ENCODE measurements around the gene DPT. TPM values are rescaled to one million over a fixed set of nuclear protein-coding genes. Genes with fewer than 3 reads are reported as not detected.

DPT gene
- total RNA-seq, 1 donor from 2014 or later: not detected

DNA sequence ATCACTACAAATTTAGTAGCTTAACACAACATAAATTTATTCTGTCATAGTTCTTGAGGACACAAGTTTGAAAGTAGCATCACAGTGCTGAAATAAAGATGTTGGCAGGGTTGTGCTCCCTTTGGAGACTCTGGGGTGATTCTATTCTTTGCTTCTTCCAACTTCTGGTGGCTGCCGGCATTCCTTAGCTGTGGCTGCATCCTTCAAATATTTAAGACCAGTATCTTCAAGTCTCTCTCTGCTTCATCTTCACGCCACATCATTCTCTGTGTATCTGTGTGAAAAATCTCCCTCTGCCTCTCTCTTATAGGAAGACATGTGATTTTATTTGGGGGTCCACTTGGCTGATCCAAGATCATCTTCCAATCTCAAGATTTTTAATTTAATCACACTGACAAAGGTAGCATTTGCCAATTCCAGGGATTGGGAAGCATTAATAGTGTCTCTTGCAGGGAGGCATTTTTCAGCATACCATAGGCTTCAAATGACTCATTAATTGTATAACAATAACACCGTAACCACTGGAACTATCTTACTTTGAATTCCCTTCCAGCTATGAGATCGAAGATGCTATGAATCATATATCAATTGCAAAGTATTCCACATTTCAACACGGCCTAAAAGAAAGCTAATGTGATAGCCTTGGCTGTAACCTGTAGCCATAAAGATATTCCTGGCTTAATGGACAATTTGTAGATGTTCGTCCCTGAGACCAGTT, 74.6 kb downstream of the DPT start:
- Mint-ChIP-seq H3K4me1 (ENCODE audit: low read depth, unreplicated experiment) (peaks cover 9% of the 10 kb centered on the region), H3K27ac (ENCODE audit: unreplicated experiment) (peak overlapping the region; percentile 10), H3K36me3 (ENCODE audit: low read depth, unreplicated experiment) (no peaks in the 10 kb centered on the region), H3K4me3 (ENCODE audit: unreplicated experiment) (no peak overlapping the region), H3K9me3 (ENCODE audit: unreplicated experiment) (no peaks in the 10 kb centered on the region), H3K27me3 (ENCODE audit: low read depth, unreplicated experiment) (no peaks in the 10 kb centered on the region)
- Histone ChIP-seq H3K79me2 (ENCODE audit: insufficient read depth, low read length) (no peaks in the 10 kb centered on the region), H2AFZ (ENCODE audit: low read depth, low read length) (no peak overlapping the region), H3K9me3 (ENCODE audit: insufficient read depth, low read depth, low read length) (no peaks in the 10 kb centered on the region), H3K4me3 (ENCODE audit: insufficient read depth, low read depth, low read length) (no peak overlapping the region), H4K20me1 (ENCODE audit: insufficient read depth, low read length) (no peaks in the 10 kb centered on the region), H3K4me1 (ENCODE audit: insufficient read depth, low read length) (peaks cover 15% of the 10 kb centered on the region), H3K27me3 (ENCODE audit: insufficient read depth, low read length) (no peaks in the 10 kb centered on the region), H3K4me2 (ENCODE audit: low read length) (peak overlapping the region; percentile 14), H3K36me3 (ENCODE audit: insufficient read depth, low read length) (no peaks in the 10 kb centered on the region), H3K9ac (ENCODE audit: low read length) (no peak overlapping the region), H3K27ac (ENCODE audit: low read depth, low read length) (peak overlapping the region; percentile 4)
- TF ChIP-seq, protein P1, sequence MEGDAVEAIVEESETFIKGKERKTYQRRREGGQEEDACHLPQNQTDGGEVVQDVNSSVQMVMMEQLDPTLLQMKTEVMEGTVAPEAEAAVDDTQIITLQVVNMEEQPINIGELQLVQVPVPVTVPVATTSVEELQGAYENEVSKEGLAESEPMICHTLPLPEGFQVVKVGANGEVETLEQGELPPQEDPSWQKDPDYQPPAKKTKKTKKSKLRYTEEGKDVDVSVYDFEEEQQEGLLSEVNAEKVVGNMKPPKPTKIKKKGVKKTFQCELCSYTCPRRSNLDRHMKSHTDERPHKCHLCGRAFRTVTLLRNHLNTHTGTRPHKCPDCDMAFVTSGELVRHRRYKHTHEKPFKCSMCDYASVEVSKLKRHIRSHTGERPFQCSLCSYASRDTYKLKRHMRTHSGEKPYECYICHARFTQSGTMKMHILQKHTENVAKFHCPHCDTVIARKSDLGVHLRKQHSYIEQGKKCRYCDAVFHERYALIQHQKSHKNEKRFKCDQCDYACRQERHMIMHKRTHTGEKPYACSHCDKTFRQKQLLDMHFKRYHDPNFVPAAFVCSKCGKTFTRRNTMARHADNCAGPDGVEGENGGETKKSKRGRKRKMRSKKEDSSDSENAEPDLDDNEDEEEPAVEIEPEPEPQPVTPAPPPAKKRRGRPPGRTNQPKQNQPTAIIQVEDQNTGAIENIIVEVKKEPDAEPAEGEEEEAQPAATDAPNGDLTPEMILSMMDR (IDR thresholded peaks at IDR 0.05; ENCODE audit: insufficient read depth, low read depth, low read length): no peak
- TF ChIP-seq EZH2 (IDR thresholded peaks at IDR 0.05; ENCODE audit: insufficient read depth, low read length): no peak
- peak; percentile 74 for DNase-seq (ENCODE audit: low read depth)
- peak; percentile 69 for FAIRE-seq

GRCh38 chr1:168653567-168653966, 75.4 kb downstream of the DPT start:
- H3K36me3 Mint-ChIP-seq (ENCODE audit: low read depth, unreplicated experiment): no peaks in the 10 kb centered on the region
- no peak overlapping the region for H2AFZ ChIP-seq (ENCODE audit: low read depth, low read length)
- H3K4me1 ChIP-seq (ENCODE audit: insufficient read depth, low read length): peaks cover 15% of the 10 kb centered on the region
- H3K27ac Mint-ChIP-seq (ENCODE audit: unreplicated experiment): peak overlapping the region; percentile 56
- TF ChIP-seq EZH2 (IDR thresholded peaks at IDR 0.05; ENCODE audit: insufficient read depth, low read length): no peak
- TF ChIP-seq, protein P1 (IDR thresholded peaks at IDR 0.05; ENCODE audit: insufficient read depth, low read depth, low read length): no peak
- no peaks in the 10 kb centered on the region for H3K79me2 ChIP-seq (ENCODE audit: insufficient read depth, low read length)
- peak; percentile 85 for DNase-seq (ENCODE audit: low read depth)
- no peaks in the 10 kb centered on the region for H3K9me3 ChIP-seq (ENCODE audit: insufficient read depth, low read depth, low read length)
- H4K20me1 ChIP-seq (ENCODE audit: insufficient read depth, low read length): no peaks in the 10 kb centered on the region
- H3K4me2 ChIP-seq (ENCODE audit: low read length): peak overlapping the region; percentile 21
- H3K9me3 Mint-ChIP-seq (ENCODE audit: unreplicated experiment): no peaks in the 10 kb centered on the region
- H3K4me1 Mint-ChIP-seq (ENCODE audit: low read depth, unreplicated experiment): peaks cover 9% of the 10 kb centered on the region
- no peak overlapping the region for H3K4me3 ChIP-seq (ENCODE audit: insufficient read depth, low read depth, low read length)
- H3K27ac ChIP-seq (ENCODE audit: low read depth, low read length): peak overlapping the region; percentile 4
- H3K36me3 ChIP-seq (ENCODE audit: insufficient read depth, low read length): no peaks in the 10 kb centered on the region
- no peaks in the 10 kb centered on the region for H3K27me3 ChIP-seq (ENCODE audit: insufficient read depth, low read length)
- H3K4me3 Mint-ChIP-seq (ENCODE audit: unreplicated experiment): no peak overlapping the region
- H3K9ac ChIP-seq (ENCODE audit: low read length): no peak overlapping the region
- peak; percentile 86 for FAIRE-seq
- H3K27me3 Mint-ChIP-seq (ENCODE audit: low read depth, unreplicated experiment): no peaks in the 10 kb centered on the region

DNA sequence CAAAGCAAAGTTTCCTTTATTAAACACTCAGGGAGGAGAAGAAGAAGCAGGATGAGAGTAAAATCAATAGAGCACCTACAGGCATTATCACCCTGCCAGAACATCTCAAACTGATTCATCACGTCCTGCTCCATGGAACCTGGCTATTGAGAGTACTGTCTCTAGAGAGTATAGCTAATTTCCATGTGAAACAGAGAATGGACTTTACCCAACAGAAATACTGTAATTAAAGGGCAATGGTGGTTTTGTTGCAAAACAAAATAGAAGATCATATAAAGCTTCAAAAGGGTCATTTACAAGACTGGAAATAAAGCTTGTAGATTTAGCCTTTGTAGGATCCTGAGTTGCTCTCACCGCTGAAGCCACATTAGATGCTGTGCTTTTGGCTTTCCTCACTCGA, 83.3 kb downstream of the DPT start:
- FAIRE-seq: no peak
- Mint-ChIP-seq H3K27ac (ENCODE audit: unreplicated experiment) (no peak overlapping the region), H3K4me1 (ENCODE audit: low read depth, unreplicated experiment) (peaks cover 4% of the 10 kb centered on the region), H3K4me3 (ENCODE audit: unreplicated experiment) (no peak overlapping the region), H3K27me3 (ENCODE audit: low read depth, unreplicated experiment) (no peaks in the 10 kb centered on the region), H3K9me3 (ENCODE audit: unreplicated experiment) (peaks cover 4% of the 10 kb centered on the region), H3K36me3 (ENCODE audit: low read depth, unreplicated experiment) (no peaks in the 10 kb centered on the region)
- no peaks in the 10 kb centered on the region for H3K9me3 ChIP-seq (ENCODE audit: insufficient read depth, low read depth, low read length)
- H2AFZ ChIP-seq (ENCODE audit: low read depth, low read length): no peak overlapping the region
- no peak for DNase-seq (ENCODE audit: low read depth)
- no peaks in the 10 kb centered on the region for H4K20me1 ChIP-seq (ENCODE audit: insufficient read depth, low read length)
- no peak overlapping the region for H3K4me2 ChIP-seq (ENCODE audit: low read length)
- TF ChIP-seq EZH2 (IDR thresholded peaks at IDR 0.05; ENCODE audit: insufficient read depth, low read length): no peak
- TF ChIP-seq, protein P1 (IDR thresholded peaks at IDR 0.05; ENCODE audit: insufficient read depth, low read depth, low read length): no peak
- H3K4me3 ChIP-seq (ENCODE audit: insufficient read depth, low read depth, low read length): no peak overlapping the region
- H3K36me3 ChIP-seq (ENCODE audit: insufficient read depth, low read length): no peaks in the 10 kb centered on the region
- no peaks in the 10 kb centered on the region for H3K27me3 ChIP-seq (ENCODE audit: insufficient read depth, low read length)
- no peak overlapping the region for H3K27ac ChIP-seq (ENCODE audit: low read depth, low read length)
- H3K9ac ChIP-seq (ENCODE audit: low read length): no peak overlapping the region
- H3K4me1 ChIP-seq (ENCODE audit: insufficient read depth, low read length): peaks cover 5% of the 10 kb centered on the region
- H3K79me2 ChIP-seq (ENCODE audit: insufficient read depth, low read length): no peaks in the 10 kb centered on the region
